Hepatocyte (in vitro differentiated cells): ENCODE results near the gene PARP6.

Source experiments
- CTCF ChIP-seq: fragments of 200-600 bp; sonication (generic); IDR thresholded peaks from 2 replicates; pipeline ENCODE4 v1.5.1; 2016; ENCODE audit warnings: antibody characterized with exemption, mild to moderate bottlenecking; ENCODE audit not compliant: poor library complexity
- EZH2 ChIP-seq: fragments of 200-600 bp; sonication (generic); IDR thresholded peaks from 2 replicates; pipeline ENCODE4 v1.6.1; 2016; ENCODE audit warnings: antibody characterized with exemption, mild to moderate bottlenecking, borderline replicate concordance

GRCh38 chr15:72237029-72237852 lies 35.1 kb downstream of the PARP6 start:
- TF ChIP-seq EZH2, result no peak
- TF ChIP-seq CTCF, result no peak
